CD4-positive, alpha-beta T cell treated with Interleukin-15 for 1 hour (primary cell): ENCODE measurements around the gene PDK1.
"Not testable (repeated sequence)": the region's sequence is repeated elsewhere in the genome, so short reads cannot be mapped to it uniquely, and the experiment has no call there.

Source experiments
- DNase-seq: peaks from one replicate; pipeline ENCODE4 v3.0.0-alpha.2; 2020

PDK1 gene

DNA sequence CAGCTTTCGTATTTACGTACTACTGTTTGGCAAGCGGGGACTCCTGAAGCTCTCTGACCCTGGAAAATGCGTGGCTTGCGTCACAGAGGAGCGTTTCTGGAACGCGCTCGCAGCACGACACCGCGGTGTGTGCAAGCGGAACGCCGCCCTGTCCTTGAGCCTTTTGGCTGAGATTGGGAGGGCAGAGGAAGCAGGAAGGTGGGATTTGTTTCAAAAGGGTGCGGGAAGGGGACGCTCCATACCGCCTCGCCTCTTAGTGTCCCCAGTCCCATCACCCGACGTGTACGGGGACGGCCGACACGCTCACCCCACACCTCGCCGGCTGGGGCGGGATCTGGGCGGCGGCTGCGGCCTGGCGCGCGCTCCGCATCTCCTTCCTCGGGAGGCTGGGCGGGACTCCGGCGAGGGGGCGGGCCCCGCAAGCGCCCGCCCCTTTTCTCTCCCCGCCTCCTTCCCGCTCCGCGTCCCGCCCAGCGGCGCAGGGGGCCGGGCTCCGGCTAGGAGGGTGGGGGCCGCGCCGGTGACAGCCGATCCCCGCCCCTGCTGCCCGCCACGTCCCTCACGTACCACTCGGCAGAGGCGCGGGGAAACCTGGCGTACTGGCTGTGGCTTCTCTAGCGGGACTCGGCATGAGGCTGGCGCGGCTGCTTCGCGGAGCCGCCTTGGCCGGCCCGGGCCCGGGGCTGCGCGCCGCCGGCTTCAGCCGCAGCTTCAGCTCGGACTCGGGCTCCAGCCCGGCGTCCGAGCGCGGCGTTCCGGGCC is at the start of gene PDK1:
Gene PDK1, plus strand, starts transcription at position 569 of the 762 bp plus-strand sequence. Its CDS starts 61 bp downstream, at position 630.
- peak; percentile 90 for DNase-seq

DNA sequence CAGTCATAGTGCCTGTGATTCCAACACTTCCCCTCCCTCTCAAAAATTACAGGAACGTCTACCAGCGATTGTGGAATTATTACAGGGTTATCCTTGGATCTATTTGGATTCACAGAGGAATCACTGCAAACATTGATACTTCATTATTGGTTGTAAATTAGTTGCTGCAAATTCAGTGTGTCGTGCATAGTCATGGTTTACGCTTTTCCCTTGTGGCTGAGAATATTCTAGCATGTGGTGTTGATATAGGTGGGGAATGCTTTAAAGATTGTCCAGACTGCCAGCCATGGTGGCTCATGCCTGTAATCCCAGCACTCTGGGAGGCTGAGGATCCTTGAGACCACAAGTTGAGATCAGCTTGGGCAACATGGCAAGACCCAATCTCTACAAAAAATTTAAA is 48.7 kb upstream of the PDK1 start:
- DNase-seq, result no peak

DNA sequence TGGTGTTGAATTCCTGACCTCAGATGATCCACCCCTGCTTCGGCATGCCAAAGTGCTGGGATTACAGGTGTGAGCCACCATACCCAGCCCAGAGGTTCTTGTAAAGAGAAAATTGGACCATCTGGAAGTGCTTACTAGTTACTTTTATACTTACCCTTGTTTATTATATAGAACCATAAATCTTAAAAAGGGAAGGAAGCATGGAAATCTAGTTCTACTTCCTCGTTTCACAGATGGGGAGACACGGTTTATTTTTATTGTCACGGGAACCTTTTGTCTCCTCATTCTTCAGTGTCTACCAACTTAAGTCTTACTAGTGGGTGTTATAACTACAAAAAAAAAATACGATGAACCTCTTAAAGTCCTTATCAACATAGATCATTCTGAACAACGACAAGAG is 45.8 kb upstream of the PDK1 start:
- DNase-seq, result no peak

DNA sequence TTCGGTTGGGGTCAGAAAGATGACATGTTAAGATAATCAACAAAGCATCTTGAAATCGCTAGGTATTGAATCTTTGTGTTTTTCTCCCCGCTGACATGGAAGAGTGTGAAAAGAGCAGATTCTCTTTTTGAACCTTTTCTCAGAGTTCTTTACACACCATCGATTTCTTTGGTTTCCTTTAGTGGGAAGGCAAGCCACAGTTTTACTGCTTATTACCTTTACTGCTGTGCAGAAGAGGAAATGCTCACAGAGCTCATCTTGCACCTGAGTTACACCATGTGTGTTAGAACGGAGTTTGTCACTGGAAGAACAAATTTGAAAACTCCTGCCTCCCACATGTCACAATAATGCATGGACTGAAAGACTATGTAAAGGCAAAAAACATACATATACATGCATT is 45.3 kb upstream of the PDK1 start:
- DNase-seq, result no peak

DNA sequence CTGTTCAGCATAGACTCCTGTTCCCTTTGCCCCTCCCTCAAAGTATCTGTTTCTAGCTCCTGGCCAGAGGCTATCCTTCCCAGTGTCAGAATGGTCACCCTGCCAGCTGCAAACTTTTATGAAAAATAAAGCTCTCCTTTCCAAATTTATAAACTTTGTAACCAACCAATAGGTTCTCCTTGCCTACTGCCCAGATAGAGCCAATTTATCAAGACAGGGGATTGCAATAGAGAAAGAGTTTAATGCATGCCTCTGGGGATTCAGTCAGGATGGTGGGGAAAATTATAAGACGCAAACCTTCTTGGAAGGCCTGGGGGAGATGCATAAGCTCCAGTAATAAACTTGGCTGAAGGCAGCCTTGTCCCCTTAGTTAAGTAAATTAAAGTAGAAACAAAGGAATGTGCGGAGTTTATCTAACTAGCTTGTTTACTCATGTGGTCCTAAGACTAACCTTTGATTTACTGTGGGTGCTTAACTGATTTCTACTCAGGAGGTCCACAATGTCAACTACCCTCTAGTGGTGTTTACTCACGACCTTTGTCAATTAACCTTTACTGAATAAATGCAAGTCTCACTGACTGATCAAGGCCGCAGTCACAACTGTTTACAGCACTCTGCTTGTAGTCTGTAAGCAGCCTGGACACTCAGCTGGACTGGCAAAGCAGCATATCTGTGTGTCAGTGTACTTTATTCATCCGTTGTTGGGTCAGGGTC is 42.9 kb upstream of the PDK1 start:
- no peak for DNase-seq

DNA sequence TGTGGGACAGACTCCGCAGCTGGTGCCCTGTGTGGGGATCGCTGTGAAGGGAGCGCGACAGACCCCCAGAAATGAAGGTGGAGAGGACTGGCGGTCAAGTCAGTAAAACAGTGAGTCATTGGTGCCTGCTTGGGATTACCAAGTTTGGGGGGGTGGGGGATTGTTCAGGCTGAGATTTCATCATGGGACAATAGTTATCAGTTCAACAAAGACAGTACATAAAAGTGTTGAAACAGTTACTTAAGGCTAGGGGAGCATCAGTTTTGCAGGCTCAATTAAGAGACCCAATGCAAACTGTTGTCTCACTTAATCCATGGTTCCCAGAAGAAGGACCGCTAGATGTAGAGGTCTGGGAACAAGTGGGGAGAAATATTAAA is 42.4 kb upstream of the PDK1 start:
- DNase-seq, result no peak

DNA sequence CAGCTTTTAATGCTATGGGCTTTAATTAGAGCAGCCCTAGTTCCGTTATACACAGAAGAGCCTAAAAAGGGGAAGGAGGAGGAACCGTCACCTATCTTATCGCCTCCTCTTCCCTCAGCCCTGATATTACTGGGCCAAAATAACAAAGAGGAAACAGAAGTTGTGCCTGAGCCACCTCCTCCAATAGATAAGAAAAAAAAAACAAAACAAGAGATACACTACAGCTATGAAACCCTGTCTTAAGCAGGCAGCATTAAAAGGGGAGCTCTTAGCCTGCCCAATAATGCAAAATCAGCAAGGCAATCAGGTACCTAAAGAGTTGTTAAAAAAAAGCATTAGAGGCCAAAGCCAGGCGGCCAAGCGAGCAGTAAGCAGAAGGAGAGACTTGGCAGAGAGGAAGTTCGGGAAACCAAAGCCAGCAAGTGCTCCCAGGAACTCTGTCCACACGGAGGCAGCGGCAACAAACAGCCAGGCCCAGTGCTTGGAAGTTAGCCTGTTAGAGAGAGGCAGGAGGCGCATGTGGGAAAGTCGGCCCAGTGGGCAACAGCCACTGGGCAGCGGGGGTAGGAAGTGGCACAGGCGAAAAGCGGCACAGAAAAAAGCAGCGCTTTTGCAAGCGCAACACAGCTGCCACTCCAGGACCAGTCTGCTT is 41.8 kb upstream of the PDK1 start:
- no peak for DNase-seq

DNA sequence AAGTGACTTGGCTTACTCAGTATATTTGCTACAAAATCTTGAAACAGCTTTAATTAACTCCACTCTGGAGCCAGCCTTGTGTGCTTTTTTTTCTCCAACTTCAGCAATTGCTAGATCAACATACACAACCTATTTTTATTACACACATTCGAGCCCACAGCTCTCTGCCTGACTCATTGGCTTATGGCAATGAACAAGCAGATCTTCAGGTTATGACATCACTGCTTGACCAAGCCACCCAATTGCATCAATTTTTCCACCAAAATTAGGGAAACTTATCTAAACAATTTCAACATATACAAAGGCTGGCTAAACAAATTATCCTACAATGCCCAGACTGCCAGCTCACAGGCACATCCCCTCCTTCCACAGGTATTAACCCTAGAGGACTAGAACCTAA is 39.6 kb upstream of the PDK1 start:
- no peak for DNase-seq

DNA sequence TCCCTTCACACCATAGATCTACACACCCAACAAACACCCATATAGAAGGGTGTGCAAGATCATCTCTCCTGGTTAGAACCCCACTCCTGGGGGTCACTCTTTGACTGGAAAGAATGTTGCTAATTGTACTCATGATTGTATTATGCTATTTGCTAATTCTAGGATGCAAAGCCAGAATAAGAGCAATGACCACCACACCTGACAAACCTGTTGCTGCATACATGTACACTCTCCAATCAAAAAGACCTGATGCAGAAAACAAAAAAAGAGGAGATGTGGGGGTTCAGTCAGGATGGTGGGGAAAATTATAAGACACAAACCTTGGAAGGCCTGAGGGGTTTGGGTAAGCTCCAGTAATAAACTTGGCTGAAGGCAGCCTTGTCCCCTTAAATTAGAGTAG is 36.9 kb upstream of the PDK1 start:
- no peak for DNase-seq

DNA sequence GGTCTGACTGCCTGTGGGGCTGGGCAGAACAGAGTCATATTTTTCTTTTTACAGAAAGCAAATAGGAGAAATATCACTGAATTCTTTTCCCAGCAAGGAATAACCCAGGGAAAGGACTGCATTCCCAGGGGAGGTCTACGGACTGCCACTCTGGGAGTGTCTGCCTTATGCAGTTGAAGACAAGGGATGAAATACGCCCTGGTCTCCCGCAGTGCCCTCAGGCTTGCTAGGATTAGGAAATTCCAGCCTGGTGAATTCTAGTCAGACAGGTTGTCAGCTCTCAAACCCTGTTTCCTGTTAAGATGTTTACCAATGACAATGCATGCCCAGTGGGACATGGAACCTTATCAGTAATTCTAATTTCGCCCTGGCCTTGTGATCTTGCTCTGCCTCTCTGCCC is 30.3 kb upstream of the PDK1 start:
- DNase-seq, result no peak

DNA sequence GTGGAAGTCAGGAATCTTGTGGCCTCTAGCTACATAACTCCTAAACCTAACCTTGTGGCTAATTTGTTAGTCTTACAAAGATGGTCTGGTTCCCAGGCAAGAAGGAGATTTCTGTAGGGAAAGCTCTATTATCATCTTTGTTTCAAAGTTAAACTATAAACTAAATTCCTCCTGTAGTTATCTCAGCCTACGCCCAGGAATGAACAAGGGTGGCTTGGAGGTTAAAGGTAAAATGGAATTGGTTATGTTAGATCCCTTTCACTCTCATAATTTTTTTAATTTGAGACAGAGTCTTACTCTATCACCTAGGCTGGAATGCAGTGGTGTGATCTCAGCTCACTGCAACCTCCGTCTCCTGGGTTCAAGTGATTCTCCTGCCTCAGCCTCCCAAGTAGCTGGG is 24.6 kb upstream of the PDK1 start:
- DNase-seq, result no peak

DNA sequence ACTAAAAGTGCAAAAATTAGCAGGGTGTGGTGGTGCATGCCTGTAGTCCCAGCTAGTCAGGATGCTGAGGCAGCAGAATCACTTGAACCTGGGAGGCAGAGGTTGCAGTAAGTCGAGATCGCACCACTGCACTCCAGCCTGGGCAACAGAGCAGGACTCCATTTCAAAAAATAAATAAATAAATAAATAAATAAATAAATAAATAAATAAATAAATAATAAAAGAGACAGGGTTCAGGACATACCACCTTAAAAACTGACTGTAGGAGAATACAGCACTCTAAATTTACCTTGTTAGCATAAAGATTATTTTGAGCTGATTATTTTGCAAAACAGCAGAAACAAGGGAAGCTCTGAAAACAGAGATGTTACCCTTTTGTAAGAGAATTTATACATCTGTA is 23.4 kb upstream of the PDK1 start:
- DNase-seq, result not testable (repeated sequence)

DNA sequence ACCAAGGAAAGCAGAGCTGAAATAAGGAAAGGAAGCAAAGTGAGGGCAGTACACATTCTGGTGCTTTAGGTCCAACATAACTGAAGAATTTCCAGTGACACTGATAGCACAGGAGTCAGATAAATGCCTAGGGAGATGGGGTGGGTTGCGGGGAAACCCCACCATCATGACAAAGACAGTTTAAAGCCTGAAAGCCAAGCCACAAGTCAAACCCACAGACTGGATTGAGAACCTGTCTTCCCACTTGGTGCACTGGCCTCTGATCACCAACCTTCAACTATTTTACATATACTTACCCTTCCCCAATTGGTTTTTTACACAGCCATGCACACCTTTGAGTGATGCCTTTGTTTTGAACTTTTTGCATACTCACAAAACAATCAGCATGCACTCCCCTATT is 22.2 kb upstream of the PDK1 start:
- DNase-seq, result no peak

DNA sequence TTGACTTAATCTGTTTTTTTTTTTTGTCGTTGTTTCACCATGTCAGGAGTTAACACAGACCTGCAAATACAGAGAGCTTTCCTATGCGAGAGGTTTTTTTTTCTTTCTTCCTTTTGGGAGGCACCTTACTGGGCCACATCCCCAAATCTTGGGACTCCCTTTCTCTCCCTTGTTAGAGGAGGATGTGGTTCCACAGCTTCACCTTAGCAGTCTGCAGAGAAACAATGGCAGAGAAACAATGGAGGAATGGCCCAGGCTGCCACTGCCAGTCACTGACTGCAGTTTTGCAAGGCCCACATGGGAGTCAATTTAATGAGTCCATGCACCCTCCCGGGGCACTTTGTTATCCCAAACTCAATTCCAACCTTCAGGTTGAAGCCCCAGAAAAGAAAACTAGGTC is 20.8 kb upstream of the PDK1 start:
- DNase-seq, result no peak

DNA sequence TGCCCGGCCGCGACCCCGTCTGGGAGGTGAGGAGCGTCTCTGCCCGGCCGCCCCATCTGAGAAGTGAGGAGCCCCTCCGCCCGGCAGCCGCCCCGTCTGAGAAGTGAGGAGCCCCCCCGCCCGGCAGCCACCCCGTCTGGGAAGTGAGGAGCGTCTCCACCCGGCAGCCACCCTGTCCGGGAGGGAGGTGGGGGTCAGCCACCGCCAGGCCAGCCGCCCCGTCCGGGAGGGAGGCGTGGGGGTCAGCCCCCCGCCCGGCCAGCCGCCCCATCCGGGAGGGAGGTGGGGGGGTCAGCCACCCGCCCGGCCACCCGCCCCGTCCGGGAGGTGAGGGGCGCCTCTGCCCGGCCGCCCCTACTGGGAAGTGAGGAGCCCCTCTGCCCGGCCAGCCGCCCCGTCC is 18.0 kb upstream of the PDK1 start:
- DNase-seq, result not testable (repeated sequence)

DNA sequence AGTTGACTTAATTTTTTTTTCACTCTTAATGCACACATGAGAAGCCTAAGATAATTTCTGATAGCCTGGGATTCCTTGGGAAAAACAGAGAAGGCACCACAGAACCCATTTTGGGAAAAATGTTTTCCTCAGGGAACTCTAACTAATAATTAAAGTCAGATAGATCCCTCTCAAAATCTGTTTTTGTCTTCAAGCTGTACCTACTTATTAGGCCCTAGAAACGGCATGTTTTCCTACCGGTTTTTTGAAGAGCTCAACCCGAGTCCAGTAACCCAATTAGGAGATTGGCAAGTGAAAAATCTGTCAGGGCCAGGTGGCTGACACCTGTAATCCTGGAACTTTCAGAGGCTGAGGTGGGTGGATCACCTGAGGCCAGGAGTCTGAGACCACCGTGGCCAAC is 16.1 kb upstream of the PDK1 start:
- DNase-seq, result no peak

DNA sequence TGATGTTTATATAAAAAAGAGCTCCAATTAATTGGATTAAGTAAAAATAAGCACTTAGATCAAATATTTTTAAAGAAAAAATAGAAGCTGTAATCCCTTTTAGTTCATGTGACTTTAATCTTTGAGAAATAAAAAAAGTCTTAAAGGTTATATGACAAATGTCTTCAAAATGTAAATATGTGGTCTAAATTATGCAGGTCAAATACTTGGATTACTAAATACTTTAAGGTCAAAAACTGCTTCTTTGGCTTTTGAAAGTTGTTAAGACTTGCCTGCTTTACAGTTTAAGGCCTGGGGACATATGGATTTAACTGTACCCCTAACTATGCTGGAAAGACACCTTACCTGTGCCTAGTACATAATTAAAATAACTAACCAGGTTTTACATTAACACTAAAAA is 15.5 kb upstream of the PDK1 start:
- DNase-seq, result no peak

DNA sequence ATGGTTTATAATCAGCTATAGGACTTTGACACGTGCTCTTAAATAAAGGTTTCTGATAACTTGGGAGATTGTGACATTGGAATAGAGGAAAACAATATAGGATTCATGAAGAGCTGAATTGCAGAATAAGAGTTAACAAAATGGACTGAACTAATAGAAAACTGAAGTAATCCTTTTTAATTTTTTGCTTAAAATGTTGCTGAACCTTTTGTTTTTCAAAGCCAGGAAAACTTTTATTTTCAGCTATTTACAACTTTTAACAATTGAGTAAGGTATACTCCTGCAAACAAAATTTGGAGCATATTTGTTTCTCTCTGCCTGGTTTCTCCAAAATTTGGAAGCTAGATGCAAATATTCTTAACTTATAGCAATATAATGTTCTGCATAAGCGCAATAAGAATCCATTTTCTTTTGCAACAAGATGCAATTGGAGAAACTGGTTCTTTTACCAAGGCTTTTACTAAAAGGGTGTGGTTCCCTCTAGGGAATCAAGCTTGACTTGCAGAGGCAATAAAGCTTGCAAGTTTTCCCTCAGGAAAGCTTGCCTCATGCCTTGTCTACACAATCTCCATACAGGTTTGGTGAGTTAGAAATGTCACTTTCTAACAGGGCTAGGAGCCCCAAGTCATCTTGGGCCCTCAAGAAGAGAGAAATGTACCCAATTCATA is 10.3 kb upstream of the PDK1 start:
- DNase-seq, result no peak

DNA sequence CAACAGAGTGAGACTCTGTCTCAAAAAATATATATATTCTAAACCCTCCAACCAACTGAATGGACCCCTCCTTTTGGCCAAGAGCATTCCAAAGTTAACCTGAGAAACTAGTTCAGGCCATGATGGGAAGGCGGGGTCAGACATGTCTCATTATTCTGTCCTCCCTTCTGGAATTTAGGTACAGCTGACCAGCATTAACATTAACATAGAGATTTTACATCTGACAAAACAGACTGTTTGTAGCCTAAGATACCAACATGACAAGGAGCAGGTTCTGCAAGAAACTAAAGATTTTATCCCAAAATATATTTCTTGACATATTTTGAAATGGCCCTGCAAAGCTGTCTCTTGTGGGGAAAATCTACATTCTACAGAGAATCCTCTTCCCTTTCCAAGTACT is 6.8 kb upstream of the PDK1 start:
- no peak for DNase-seq

DNA sequence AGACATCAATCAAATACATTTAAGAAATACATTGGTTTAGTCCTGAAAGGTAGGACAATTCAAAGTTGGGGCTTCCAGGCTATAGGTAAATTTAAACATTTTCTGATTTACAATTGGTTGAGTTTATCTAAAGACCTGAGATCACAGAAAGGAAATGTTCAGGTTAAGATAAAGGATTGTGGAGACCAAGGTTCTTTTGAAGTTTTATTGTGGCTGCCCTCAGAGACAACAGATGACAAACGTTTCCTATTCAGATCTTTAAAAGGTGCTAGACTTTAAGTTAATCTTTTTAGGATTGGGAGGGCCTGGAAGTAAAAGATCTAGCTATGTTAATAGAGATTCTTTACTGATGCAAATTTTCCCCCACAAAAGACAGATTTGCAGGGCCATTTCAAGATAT is 6.1 kb upstream of the PDK1 start:
- DNase-seq, result not testable (repeated sequence)

DNA sequence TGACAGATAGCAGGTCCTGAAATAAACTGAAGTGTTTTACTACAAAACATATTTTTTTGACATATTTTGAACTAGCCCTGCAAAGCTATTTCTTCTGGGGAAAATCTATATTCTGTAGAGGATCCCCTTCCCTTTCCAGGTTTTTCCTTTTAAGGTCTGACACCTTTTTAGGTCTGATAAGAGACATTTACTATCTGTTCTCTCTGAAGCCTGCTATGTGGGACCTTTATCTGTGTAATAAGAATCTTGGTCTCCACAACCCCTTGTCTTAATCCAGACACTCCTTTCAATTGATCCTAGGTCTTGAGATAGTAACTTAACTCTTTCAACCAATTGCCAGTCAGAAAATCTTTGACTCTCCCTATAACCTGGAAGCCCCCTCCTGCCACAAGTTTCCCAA is 5.5 kb upstream of the PDK1 start:
- DNase-seq, result no peak

DNA sequence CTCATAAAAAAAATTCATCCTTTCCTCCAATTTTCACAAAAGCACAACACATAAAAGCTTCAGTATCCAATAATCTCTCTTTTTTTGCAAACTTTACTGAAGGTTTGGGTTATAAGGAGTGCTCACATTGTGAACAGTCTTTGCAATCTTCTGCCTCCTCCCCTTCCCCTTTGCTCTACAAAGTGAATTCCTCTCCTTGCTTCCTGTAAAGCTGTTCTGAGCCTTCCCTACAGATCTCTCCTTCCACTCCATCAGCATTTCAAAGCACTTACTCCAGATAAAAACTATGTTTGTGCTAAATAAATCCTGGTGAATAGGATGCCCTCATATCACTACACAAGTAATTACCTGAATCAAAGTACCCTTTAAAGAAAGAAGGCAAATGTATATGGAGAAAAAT is 4.6 kb upstream of the PDK1 start:
- DNase-seq, result no peak

DNA sequence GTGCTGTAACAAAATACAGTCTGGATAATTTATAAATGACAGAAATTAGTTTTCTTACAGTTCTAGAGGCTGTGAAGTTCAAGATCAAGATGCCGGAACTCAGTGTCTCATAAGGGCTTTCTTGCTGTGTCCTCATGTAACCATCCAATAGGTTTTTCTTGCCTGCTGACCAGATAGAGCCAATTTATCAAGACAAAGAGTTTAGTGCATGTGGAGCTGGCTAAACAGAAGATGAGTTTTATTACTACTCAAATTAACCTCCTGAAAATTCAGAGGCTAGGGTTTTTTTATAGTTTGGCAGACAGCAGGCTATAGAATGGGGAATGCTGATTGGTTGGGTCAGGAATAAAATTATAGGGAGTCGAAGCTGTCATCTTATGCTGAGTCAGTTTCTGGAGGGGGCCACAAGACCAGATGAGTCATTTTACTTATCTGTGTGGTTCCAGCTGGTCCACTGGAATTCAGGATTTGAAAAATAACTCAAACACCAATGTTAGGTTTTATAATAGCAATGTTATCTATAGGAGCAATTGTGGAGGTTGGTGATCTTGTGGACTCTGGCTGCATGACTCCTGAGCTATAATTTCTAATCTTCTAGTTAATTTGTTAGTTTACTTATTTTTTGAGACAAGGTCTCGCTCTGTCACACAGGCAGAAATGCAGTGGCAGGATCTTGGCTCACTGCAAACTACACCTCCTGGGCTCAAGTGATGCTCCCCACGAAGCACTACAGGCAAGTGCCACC is 3.2 kb upstream of the PDK1 start:
- DNase-seq, result no peak
